ENCODE measurements around the gene WDR18.

The WDR18 gene

GRCh38 chr19:992670-993055, 8.5 kb downstream of the WDR18 start:
- no peak overlapping the region for H3K4me3 ChIP-seq (ENCODE audit: low read length)
- TF ChIP-seq CTCF (IDR thresholded peaks at IDR 0.05; ENCODE audit: insufficient read depth, low read depth, low read length, missing control alignments), result no peak
- DNase-seq (ENCODE audit: low read depth), result no peak

GRCh38 chr19:993361-993830, 9.3 kb downstream of the WDR18 start:
- no peak for TF ChIP-seq CTCF (IDR thresholded peaks at IDR 0.05; ENCODE audit: insufficient read depth, low read depth, low read length, missing control alignments)
- DNase-seq (ENCODE audit: low read depth), result no peak
- no peak overlapping the region for H3K4me3 ChIP-seq (ENCODE audit: low read length)

GRCh38 chr19:993831-994393, 9.8 kb downstream of the WDR18 start:
- H3K4me3 ChIP-seq (ENCODE audit: low read length), result no peak overlapping the region
- DNase-seq (ENCODE audit: low read depth), result no peak
- no peak for TF ChIP-seq CTCF (IDR thresholded peaks at IDR 0.05; ENCODE audit: insufficient read depth, low read depth, low read length, missing control alignments)

- no peak for TF ChIP-seq CTCF (IDR thresholded peaks at IDR 0.05; ENCODE audit: insufficient read depth, low read depth, low read length, missing control alignments)
- H3K4me3 ChIP-seq (ENCODE audit: low read length), result no peak overlapping the region
Measured at GRCh38 chr19:994516-994915, 10.4 kb downstream of the WDR18 start.

GRCh38 chr19:995051-995827, 11.1 kb downstream of the WDR18 start:
- TF ChIP-seq CTCF (IDR thresholded peaks at IDR 0.05; ENCODE audit: insufficient read depth, low read depth, low read length, missing control alignments), result no peak
- no peak for DNase-seq (ENCODE audit: low read depth)
- no peak overlapping the region for H3K4me3 ChIP-seq (ENCODE audit: low read length)

More at GRCh38 chr19:994516-994915, 10.4 kb downstream of the WDR18 start:
- no peak for DNase-seq (ENCODE audit: low read depth)

- DNase-seq (ENCODE audit: low read depth), result peak; percentile 79
- no peak for TF ChIP-seq CTCF (IDR thresholded peaks at IDR 0.05; ENCODE audit: insufficient read depth, low read depth, low read length, missing control alignments)
- H3K4me3 ChIP-seq (ENCODE audit: low read length), result peak overlapping the region; percentile 21
Measured at GRCh38 chr19:996051-996838, 12.1 kb downstream of the WDR18 start.

All from epithelial cell of esophagus (primary cell).